HEK293T (cell line): ENCODE data around the gene IRF2BP1.

Experiments
- ARNT ChIP-seq: fragments of 450-650 bp; IDR thresholded peaks from 2 replicates; pipeline ENCODE4 v1.6.1; 2017; ENCODE audit warnings: mild to moderate bottlenecking
- FOXA1 ChIP-seq: fragments of 450-650 bp; IDR thresholded peaks from 2 replicates; pipeline ENCODE4 v1.6.1; 2016; ENCODE audit warnings: mild to moderate bottlenecking
- SP1 ChIP-seq: fragments of 450-650 bp; IDR thresholded peaks from 2 replicates; pipeline ENCODE4 v1.6.1; 2017
- SUZ12 ChIP-seq: fragments of 450-650 bp; IDR thresholded peaks from 2 replicates; pipeline ENCODE4 v1.6.1; 2016; ENCODE audit warnings: mild to moderate bottlenecking

DNA sequence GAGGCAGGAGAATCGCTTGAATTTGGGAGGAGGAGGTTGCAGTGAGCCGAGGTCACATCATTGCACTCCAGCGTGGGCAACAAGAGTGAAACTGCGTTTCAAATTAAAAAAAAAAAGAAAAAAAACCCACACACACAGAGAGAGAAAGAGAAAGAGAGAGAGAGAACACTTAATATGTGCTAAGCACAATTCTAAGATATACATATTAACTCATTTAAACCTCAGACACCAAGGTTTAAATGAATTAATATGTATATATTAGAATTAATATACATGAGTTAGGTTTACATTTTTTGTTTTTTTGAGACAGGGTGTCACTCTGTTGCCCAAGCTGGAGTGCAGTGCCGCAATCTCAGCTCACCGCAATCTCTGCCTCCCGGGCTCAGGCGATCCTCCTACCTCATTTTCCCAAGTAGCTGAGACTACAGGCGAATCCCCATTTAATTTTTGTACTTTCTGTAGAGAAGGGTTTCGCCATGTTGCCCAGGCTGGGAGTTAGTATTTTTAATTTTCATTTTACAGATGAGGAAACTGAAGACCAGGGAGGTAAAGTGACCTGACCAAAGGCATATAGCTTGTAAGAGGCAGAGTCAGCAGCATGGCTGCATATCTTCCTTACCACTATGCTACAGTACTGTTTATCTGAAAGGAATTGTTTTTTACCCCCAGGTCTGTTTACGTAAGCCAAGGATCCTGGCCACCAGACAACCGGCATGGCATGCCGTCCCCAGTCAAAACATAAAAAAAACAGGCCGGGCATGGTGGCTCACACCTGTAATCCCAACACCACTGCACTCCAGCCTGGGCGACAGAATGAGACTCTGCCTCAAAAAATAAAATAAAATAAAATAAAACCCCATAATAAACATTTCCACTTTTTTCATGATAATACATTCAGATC, 25.3 kb downstream of the IRF2BP1 start:
- no peak for TF ChIP-seq SP1
- no peak for TF ChIP-seq ARNT
- TF ChIP-seq FOXA1: no peak
- TF ChIP-seq SUZ12: no peak
